ENCODE measurements around the gene ARL15. TPM values are rescaled to one million over a fixed set of nuclear protein-coding genes. Genes with fewer than 3 reads are reported as not detected.

ARL15 gene
- total RNA-seq, 1 donor from 2014 or later: 20.5 TPM

DNA sequence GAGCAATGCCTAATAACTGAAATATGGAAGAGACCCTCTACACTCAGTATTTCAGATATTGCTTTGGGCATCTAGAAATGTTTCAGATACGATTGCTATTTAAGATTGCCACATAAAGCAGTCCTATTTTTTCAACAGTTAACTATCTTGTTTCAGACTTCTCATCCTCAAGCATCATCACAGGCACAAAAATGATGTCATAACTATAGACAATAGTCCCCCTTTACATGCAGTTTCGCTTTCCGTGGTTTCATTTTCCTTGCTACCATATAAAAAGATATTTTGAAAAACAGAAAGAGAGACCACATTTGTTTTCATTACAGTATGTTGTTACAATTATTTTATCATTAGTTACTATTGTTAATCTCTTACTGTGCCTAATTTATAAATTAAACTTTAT is 402.5 kb downstream of the ARL15 start:
- ATAC-seq: no peak
- intact Hi-C loops (cut with micrococcal nuclease): no loop called here

DNA sequence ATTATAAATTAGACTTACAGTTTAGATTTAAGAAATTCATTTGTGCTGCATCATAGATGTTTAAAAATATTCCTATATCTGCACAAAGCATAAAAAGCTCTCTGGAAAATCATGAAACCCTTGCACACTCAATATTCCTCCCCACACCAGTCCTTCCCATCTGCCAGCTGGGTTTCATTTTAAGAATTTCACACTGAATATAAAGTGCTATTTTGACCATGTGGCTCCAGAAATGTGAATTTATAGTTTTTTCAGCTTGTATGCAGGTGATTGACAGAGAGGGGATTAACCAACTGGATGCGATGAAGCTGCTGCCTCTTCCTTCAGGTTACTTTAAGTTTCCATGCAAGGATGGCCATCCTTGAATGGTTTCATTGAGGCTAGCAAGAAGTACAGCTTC is 403.6 kb downstream of the ARL15 start:
- intact Hi-C loops (cut with micrococcal nuclease): no loop called here
- no peak for DNase-seq

More for the DNA sequence above, 402.5 kb downstream of the ARL15 start:
- no peak for DNase-seq

DNA sequence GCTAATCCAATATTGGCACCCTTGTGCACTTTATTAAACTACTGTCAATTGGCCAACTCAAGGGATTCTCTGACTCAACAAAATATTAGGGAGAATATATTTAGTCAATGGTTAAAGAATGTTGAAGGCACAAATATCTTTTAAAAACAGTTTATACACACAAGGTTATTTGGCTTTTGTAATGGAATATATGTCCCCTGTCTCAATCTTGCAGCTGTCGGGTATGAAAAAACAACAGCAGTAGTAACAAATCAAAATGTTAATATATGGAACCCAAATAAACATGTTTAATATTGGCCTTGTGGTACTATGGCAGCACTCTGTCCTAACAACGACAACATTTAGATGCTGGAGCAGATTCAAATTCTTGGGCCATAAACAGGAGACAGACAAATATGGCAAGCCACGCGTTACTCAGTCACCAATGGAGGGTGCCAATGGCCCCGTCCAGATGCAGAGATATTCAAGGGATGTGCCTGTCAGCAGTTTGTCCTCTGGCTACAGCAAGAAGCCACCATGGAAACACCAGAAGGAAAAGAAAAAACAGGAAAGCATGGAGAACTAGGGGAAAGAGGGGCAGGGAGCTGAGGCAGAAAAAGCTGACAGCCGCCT is 408.0 kb downstream of the ARL15 start:
- DNase-seq (no peak), ATAC-seq (peak; percentile 69)
- intact Hi-C loops (cut with micrococcal nuclease): no loop called here

More for the DNA sequence above, 403.6 kb downstream of the ARL15 start:
- ATAC-seq: no peak

DNA sequence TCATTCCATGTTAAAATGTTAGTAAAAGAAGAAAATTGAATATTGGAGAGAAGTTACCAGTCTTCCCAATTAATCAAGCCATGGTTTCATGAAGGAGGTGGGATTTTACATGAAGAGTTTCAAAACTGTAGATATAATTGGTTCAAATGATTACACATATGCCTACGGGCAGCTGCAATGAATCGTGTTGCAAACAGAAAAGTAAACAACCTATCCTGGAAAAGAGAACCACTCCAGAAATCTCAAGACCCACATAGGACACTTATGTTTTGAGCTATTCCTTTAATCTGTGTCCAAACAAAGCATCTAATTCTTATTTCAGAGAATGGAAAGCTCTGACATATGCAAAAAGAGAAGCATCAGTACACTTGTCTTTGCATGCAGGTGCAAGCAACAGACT is 409.7 kb downstream of the ARL15 start:
- ATAC-seq (no peak), DNase-seq (no peak)
- intact Hi-C loops (cut with micrococcal nuclease): no loop called here

DNA sequence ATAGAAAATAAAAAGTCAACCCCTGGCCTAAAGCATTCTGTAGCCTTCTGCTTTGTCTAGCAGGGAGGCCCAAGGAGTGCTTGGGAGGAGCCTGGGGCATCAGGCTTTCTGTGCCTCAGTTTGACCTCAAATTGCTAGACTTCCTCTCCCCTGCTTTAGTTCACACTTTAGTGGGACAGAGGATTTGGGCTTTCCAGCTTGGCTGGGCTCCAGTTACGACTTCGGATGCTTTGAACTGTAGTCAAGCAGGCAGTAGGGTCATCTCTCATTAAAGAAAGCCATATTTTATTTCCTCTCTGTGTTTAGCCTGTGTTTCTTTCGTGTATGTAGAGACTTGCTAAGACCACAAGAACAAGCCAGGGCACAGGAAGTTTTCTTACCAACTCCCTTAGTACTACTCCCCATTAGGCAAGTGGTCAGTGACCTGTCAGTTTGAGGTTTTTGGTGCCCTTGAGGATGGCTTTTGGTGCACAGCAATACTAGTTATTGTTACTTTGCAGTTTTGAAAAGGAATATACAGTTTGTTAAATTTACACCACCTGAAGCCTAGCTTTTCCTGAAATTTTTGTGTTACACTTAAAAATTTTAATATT is 415.2 kb downstream of the ARL15 start:
- DNase-seq: no peak
- intact Hi-C loops (cut with micrococcal nuclease): no loop called here
- no peak for ATAC-seq

DNA sequence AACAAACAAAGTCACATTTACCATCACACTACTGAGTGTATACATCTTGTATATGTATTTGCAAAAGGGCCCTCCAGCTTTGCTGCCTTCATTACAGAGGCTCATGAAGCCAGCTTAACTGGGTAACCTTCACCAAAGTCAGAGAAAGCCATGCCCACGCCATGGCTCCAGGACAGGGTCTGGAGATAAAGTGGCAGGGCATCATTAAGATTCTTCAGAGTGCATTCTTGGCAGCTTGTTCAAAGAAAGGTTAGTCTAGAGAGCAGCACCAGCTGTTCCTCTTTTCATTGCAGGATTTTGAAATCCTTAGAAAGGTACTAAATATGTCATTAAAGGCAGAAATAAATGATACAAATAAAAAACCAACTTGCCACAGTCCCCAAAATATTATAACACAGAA is 416.7 kb downstream of the ARL15 start:
- intact Hi-C loops (cut with micrococcal nuclease): no loop called here
- peak; percentile 41 for DNase-seq
- peak; percentile 77 for ATAC-seq

DNA sequence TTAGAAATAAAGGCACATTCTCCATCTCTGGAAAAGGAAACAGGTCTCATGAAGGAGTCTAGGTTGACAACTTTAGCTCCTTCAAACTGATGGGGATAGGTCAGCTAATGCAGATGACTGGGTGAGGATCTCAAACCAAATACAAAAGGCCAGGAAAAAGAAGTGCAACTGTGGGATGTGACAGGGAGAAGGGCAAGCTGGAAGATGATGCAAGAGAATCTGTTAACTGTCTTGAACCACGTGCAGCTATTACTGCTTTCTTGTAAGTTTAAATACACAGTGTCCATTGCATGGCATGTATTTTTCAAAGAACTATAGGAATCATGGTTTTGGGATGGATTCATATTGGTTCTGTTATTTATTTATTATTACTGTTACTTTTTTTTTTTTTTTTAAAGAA is 418.1 kb downstream of the ARL15 start:
- no peak for DNase-seq
- no peak for ATAC-seq
- intact Hi-C loops (cut with micrococcal nuclease): no loop called here

DNA sequence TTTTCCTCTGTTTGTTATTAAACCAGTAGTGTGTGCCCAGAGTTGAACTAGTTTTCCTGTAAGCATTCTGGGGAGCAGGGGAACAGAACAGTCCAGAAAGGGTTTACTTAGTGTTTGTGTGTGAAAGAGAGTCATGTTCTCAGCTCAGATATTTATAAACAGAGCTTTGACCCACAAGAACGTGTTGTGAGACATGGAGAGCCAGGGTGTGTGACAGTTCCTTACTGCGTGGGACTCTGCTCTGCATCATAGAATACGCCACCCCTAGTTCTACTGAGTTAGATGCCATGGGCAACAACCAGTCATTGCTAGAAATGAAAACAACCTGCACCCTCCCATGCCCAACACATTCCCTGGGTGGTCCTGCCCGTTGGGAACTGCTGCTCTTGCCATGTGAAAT is 419.2 kb downstream of the ARL15 start:
- ATAC-seq (peak; percentile 76), DNase-seq (no peak)
- intact Hi-C loops (cut with micrococcal nuclease): no loop called here

DNA sequence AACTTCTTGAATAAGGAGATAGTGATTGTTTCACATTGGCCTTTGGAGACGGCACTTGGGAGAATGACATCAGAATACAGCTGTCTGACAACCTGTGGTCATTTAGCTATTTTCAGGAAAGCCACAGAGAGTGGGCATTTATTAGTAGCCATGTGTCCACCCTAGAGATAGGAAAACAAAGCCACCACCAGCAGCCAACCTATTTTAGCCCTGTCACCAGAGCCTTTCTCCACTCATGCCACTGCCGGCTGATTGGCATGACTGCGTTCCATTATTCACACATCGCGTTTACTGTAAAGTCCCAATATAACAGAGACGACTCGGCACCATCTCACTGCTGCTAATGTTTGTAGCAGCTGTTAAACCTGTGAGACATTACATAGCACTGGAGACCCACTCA is 419.9 kb downstream of the ARL15 start:
- intact Hi-C loops (cut with micrococcal nuclease): no loop called here
- ATAC-seq: peak; percentile 76
- peak; percentile 35 for DNase-seq

DNA sequence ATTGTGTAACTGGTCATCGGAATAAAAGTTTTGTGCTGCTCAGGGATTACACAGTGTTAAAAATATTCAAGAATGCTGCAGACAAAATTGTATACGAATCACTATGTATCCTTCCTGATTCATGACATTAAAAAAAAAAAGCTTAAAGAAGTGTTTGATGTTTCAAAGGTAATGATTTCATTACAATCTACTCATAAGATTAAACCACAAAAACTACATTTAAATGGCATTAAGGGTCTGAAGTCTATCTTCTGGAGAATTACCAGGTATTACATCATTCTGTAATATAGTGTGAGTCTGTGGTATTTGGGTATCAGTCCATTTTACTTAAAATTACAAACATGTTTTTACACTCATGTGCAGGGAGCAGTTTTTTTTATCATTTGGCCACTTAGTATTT is 425.5 kb downstream of the ARL15 start:
- DNase-seq (no peak), ATAC-seq (no peak)
- intact Hi-C loops (cut with micrococcal nuclease): no loop called here

DNA sequence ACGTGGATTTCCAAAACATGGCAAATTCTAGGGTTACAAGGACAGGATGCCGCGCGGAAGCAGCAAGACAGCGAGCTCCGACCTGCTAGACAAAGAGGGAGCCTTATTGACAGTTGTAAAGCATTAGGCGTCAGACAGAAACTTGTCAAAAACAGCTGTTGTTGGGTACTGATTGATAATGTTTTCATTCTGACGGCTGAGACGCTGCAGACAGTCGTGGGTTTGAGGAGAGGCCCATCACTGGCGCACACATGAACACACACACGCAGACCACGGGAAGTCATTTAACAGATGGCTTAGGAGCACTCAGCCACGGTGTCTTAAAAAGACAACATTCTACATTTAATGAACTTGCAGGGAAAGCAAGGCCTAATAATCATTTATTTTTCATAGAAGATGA is 426.0 kb downstream of the ARL15 start:
- ATAC-seq (no peak), DNase-seq (no peak)
- intact Hi-C loops (cut with micrococcal nuclease): no loop called here

DNA sequence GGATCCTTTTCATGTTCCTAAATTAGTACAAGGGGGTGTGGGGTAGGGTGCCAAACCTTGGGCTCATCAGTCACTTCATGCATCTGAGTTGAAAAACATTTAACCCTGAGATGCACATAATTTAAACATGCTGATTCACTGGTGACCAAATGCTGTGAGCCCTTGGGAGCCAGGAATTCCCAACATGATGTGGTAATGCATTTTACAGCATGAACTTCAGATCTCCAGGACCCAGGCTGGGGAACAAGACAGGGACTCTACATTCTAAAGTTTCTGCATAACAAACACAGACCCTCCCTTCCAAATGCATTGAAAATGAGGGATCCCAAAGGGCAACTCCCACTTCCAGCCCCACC is 427.7 kb downstream of the ARL15 start:
- intact Hi-C loops (cut with micrococcal nuclease): no loop called here
- ATAC-seq (no peak), DNase-seq (no peak)

DNA sequence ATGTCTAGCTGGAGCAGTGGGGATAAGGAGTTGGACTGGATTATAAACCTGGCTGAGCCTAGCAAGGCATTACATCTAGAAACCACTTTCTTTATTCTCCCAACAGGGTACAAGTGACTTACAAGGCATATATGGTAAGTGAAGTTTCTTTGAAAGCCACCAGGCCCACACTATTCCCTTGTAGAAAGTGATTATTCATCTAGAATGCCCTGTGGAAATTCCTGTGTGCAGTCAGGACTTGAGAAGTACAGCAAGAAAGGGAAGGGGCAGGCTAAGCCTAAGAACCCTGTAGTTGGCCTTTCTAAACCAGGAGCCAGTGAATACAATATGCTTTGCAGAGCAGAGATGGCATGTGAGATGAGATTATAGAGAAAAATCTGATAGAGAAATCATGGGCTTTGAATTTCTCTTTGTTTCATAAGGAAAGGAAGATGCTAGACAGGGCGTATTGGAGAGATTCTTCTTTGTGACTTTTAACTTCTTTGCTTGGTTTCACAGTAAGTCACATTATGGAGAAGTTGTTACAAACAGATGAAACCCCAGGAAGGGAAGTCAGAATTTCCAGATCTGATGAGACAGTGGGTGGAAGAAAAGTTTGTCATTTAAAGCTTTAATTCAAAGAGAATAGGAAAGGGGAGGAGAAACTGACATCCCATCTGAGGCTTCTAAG is 428.2 kb downstream of the ARL15 start:
- intact Hi-C loops (cut with micrococcal nuclease): no loop called here
- ATAC-seq (no peak), DNase-seq (no peak)

DNA sequence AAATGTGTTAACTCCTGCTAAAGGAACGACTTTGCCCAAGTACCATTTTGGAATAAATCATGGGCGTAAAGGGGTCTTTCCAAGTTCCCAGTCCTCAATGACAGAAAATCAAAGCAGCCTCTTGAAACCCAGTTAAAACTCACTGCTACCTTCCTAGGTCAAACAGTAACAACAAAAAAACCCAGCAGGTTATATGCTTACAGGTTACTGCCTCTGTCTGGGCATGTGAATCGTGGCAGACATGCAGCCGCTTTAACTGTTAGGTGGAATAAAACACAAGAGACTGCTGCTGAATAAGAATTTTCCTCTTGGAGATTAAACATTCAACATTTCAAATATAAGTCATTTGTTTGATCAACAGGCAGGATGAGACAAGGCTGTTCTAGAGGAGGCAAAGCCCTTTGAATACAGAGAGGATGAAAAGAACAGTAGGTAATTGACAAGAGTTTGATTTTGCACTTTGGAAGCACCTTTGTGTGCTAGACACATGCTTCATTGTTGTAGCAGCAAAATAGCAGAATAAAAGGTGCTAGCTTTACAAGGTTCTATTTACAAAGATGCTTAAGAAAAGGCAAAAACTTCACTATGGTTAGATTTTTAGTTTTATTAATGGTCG is 430.6 kb downstream of the ARL15 start:
- ATAC-seq: no peak
- DNase-seq: no peak
- intact Hi-C loops (cut with micrococcal nuclease): no loop called here

DNA sequence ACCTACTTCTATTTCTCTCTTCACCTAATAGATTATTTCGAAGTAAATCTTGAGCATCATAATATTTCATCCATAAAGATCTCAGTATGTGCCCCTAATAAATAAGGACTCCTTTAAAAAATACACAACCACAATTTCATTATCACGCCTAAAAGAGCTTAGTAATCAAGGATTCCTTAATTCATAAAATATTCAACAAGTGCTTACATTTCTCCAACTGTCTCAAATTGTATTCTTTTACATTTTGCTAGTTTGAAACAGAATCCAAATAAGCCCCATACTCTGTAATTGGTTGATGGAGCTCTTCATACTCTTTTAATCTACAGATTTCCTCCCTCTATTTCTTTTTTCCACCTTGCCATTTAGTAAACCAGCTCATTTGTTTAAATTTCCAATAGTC is 432.4 kb downstream of the ARL15 start:
- intact Hi-C loops (cut with micrococcal nuclease): no loop called here
- DNase-seq (no peak), ATAC-seq (no peak)

DNA sequence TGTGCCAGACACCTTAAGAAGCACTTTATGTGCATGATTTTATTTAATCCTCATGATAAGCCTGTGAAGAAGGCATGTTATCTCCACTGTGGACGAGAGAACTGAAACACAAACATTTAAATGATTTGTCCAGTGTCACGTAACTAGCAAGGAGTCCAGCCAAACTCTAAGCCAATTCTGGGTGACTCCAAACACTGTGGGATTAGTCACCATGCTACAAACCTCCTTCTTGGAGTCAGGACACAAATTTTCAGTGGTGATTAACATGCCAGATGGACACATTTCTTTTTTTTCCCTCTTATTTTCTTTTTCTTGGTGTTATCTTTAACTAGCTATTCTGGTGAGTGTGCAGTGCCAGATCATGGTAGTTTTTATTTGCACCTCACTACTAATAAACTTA is 433.1 kb downstream of the ARL15 start:
- peak; percentile 36 for ATAC-seq
- no peak for DNase-seq
- intact Hi-C loops (cut with micrococcal nuclease): no loop called here

DNA sequence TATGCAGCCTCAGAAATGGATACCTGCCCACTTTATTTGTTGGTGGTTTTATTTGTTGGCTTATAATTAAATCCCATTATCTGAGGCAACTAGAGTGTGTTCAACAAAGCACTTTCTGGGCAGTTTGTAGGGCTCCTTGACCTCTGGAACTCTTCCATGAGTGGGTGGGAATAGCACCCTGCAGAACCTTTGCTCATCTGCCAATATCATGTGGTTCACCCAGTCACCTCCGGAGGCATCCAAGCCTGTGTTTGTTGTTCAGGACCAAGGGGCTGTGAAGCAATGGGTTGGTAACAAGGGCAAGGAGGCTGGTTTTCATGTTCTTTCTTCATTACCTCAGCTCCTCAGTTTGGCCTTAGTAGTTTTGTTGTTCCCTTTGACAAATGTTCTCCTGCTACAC is 436.0 kb downstream of the ARL15 start:
- intact Hi-C loops (cut with micrococcal nuclease): no loop called here
- no peak for DNase-seq
- peak; percentile 28 for ATAC-seq

DNA sequence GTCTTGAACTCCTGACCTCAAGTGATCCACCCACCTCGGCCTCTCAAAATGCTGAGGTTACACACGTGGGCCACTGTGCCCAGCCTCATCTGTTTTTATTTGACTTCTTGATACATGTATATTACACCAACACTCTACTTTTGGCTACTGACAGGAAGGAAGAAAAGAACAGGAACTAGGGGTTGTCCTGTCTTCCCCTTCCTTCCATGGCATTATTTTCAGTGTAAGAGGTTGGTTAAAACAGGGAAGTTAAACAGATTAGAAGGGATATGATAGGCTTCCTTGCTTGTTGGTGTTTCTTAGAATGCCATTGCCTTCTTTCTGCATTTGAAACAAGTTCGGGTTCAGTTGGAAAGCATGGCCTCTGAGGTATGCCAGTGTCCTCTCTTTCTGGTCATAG is 437.1 kb downstream of the ARL15 start:
- DNase-seq (no peak), ATAC-seq (no peak)
- intact Hi-C loops (cut with micrococcal nuclease): no loop called here

DNA sequence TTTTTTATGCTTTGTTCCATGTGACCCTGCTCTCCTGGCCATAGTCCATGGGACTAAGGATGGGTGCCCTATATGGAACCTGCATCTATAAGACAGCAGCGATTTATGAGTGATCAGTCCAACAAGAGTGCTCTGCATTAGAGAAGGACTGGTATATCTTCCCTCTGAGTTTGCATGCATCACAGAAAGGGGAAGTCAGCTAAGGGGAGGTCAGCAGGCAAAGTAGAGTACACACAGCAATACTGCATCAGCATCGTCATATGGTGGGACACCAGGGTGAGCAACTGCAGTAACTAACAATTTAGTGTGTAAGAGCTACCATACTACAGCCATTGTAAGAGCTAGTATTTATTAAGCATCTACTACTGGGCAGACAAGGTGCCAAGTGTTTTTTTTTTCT is 438.6 kb downstream of the ARL15 start:
- no peak for DNase-seq
- no peak for ATAC-seq
- intact Hi-C loops (cut with micrococcal nuclease): no loop called here

DNA sequence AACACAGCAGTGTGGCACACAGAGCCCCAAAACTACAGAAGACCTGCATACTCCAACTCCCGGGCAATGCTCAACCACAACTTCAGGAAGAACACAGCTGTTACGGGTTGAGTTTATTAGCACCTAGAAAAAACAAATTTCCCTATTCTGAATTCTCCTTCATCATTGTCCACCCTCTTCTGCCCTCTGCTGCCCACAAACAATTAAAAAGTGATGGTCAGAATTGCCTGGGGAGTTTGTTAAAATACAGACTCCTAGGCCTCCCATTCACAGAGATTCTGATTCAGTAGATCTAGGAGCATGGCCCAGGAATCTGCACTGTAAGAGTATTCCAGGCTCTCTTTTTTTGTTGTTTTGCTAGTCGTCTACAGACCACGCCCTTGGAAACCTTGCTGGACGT is 439.3 kb downstream of the ARL15 start:
- no peak for DNase-seq
- intact Hi-C loops (cut with micrococcal nuclease): no loop called here

More for the DNA sequence above, 439.3 kb downstream of the ARL15 start:
- no peak for ATAC-seq
